Common myeloid progenitor, CD34-positive (primary cell): ENCODE data around the gene MAN1A1.

Experiments used
- CTCF ChIA-PET: fragments of 350-600 bp; sonication (Branson Sonifier 250); formaldehyde crosslinking; loops from one replicate; lab custom pipeline; 2021; ENCODE audit warnings: antibody characterized with exemption; lab: Charles Lee
- POLR2A ChIA-PET: fragments of 350-600 bp; sonication (Branson Sonifier 250); formaldehyde crosslinking; loops from one replicate; lab custom pipeline; 2021; ENCODE audit warnings: antibody characterized with exemption; lab: Charles Lee
- DNase-seq, 3 donors: peaks; one replicate each; pipeline versions ENCODE4 v3.0.0 to v3.0.0-alpha.2; 2013
- H3K27ac ChIP-seq, 2 experiments: 1 replicate in 1 of 2; 2 replicates in 1 of 2; pipeline ENCODE4 v1.7.0; 2013; ENCODE audit warnings: inconsistent platforms in 2 of 2, low read length in 2 of 2, mild to moderate bottlenecking in 2 of 2, low read depth in 1 of 2, moderate library complexity in 1 of 2; ENCODE audit not compliant: severe bottlenecking in 2 of 2, insufficient read depth in 1 of 2, poor library complexity in 1 of 2
- H3K27me3 ChIP-seq, 5 experiments: replicated peaks in 2 of 5; 1 replicate in 3 of 5; 2 replicates in 2 of 5; pipeline versions ENCODE4 v1.6.1 to v1.7.0; 2013; ENCODE audit warnings: low read length in 4 of 5, mild to moderate bottlenecking in 2 of 5, moderate library complexity in 2 of 5, inconsistent platforms in 1 of 5; ENCODE audit not compliant: insufficient read depth in 5 of 5, control insufficient read depth in 4 of 5
- H3K36me3 ChIP-seq, 4 experiments: 1 replicate in 2 of 4; 2 replicates in 2 of 4; pipeline versions ENCODE4 v1.6.1 to v1.7.0; 2013; ENCODE audit warnings: low read length in 3 of 4, control low read depth in 1 of 4, mild to moderate bottlenecking in 1 of 4; ENCODE audit not compliant: control insufficient read depth in 4 of 4, insufficient read depth in 4 of 4
- H3K4me1 ChIP-seq, 4 experiments: 1 replicate in 3 of 4; 2 replicates in 1 of 4; pipeline versions ENCODE4 v1.6.1 to v1.7.1; 2013; ENCODE audit warnings: low read length in 3 of 4, mild to moderate bottlenecking in 3 of 4, control low read depth in 1 of 4, inconsistent platforms in 1 of 4, moderate library complexity in 1 of 4; ENCODE audit not compliant: control insufficient read depth in 4 of 4, insufficient read depth in 4 of 4; ENCODE audit errors: control extremely low read depth in 1 of 4
- H3K4me3 ChIP-seq, 7 experiments: 1 replicate in 4 of 7; 2 replicates in 3 of 7; pipeline versions ENCODE4 v1.5.1 to v1.7.0; 2013; ENCODE audit warnings: mild to moderate bottlenecking in 7 of 7, low read length in 6 of 7, moderate library complexity in 6 of 7, inconsistent platforms in 2 of 7, low read depth in 2 of 7, control low read depth in 1 of 7; ENCODE audit not compliant: insufficient read depth in 4 of 7, control insufficient read depth in 1 of 7; ENCODE audit errors: extremely low read depth in 1 of 7
- H3K9me3 ChIP-seq, 5 experiments: 1 replicate in 4 of 5; 2 replicates in 1 of 5; pipeline versions ENCODE4 v1.6.1 to v1.7.1; 2013; ENCODE audit warnings: low read length in 4 of 5, mild to moderate bottlenecking in 2 of 5, inconsistent platforms in 1 of 5, low read depth in 1 of 5, moderate library complexity in 1 of 5; ENCODE audit not compliant: control insufficient read depth in 4 of 5, insufficient read depth in 2 of 5; ENCODE audit errors: control extremely low read depth in 1 of 5
- WGBS: methylation state at CpG from one replicate; pipeline ENCODE4 v1.1.5; 2013; ENCODE audit not compliant: insufficient coverage; 5-methylcytosine and 5-hydroxymethylcytosine counted together

The MAN1A1 gene

DNA sequence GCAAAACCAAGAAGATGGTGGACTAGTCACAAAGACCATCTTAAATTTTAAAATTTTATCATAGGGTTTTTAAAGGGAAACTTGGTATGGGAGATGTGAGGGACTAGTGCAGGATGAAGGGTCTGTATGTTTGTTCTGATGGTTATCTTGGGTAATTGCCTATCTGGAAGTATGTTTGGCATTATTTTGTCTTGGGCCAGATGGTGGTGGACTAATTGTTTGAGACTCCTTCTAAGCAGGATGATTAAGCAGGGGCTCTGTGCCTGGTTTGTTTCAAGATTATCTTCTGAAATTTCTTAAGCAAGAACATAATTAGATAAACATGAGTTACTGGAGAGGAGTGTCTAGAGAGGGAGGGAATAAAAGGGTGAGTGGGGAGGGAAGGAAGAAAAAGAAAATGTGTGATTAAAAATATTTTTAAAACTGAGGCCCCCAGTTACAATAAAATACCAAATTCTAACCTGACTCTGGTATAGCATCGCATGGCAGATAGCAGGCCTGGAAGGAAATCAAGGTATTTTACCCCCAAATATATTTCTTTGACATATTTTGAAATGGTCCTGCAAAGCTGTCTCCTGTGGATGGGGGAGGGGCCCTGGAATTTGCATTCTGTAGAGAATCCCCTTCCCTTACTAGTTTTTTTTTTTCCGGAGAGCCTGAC is 221.2 kb downstream of the MAN1A1 start:
- WGBS, result no CpG with 5 or more reads among the region's 2 CpGs
- no peaks in the 10 kb centered on the region for H3K27me3 ChIP-seq
- CTCF ChIA-PET, result interaction anchor here (0.9 to 1.7 kb wide), 8 partner anchors 10 to 164 kb away, joined by 3 to 8 read pairs (median 6); no protein-coding TSS in a partner anchor

DNA sequence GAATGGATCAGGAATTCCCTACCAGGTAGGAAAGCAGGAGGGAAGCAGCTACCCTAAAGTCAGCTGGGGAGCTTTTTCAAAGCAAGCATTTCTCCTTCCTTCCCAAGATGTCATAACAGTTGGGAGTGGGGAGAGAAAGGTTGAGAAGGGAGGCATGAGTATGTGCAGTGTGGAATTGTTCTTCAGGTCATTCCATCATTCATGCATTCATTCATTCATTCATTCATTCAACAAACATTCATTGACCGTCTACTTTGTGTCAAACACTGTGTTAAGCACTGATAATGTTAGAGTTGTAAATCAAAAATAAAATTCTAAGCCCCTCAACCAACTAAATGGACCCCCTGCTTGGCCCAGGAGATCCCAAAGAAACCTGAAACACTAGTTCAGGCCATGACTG is 221.9 kb downstream of the MAN1A1 start:
- Histone ChIP-seq H3K4me3 (no peak overlapping the region), H3K27me3 (no peaks in the 10 kb centered on the region), H3K36me3 (no peaks in the 10 kb centered on the region), H3K4me1 (no peaks in the 10 kb centered on the region), H3K9me3 (no peaks in the 10 kb centered on the region), H3K27ac (no peak overlapping the region)
- CTCF ChIA-PET, result interaction anchor here (1.6 to 3.0 kb wide), 2 partner anchors 10 to 18 kb away, joined by 4 to 12 read pairs; no protein-coding TSS in a partner anchor
- POLR2A ChIA-PET, result no interaction called here
- no CpG with 5 or more reads among the region's 1 CpG for WGBS
- DNase-seq, result no peak

More for the DNA sequence above, 221.2 kb downstream of the MAN1A1 start:
- H3K4me1 ChIP-seq, result no peaks in the 10 kb centered on the region
- no peaks in the 10 kb centered on the region for H3K9me3 ChIP-seq
- H3K36me3 ChIP-seq, result no peaks in the 10 kb centered on the region
- H3K4me3 ChIP-seq, result no peak overlapping the region
- H3K27ac ChIP-seq, result no peak overlapping the region
- POLR2A ChIA-PET, result no interaction called here
- DNase-seq, result no peak
